Mesenchymal stem cell (in vitro differentiated cells and primary cell): ENCODE data around the gene DIABLO.

ENCODE experiments used
- DNase-seq: peaks from one replicate; pipeline ENCODE4 v3.0.0-alpha.2; 2013
- H2AFZ ChIP-seq: one replicate; pipeline ENCODE4 v1.6.1; 2013; ENCODE audit warnings: low read depth, mild to moderate bottlenecking, control low read depth, inconsistent platforms, low read length, moderate library complexity
- H2AK5ac ChIP-seq: 2 replicates; pipeline ENCODE4 v1.6.1; 2013; ENCODE audit warnings: low read length, moderate library complexity, mild to moderate bottlenecking, inconsistent platforms; ENCODE audit not compliant: severe bottlenecking
- H2BK120ac ChIP-seq: one replicate; pipeline ENCODE4 v1.6.1; 2013; ENCODE audit warnings: low read depth, mild to moderate bottlenecking, inconsistent platforms, low read length, moderate library complexity
- H2BK12ac ChIP-seq, 2 experiments: one replicate each; pipeline ENCODE4 v1.6.1; 2013; ENCODE audit warnings: inconsistent platforms in 2 of 2, low read length in 2 of 2, mild to moderate bottlenecking in 2 of 2, moderate library complexity in 2 of 2, control low read depth in 1 of 2
- H2BK15ac ChIP-seq: one replicate; pipeline ENCODE4 v1.6.1; 2013; ENCODE audit warnings: mild to moderate bottlenecking, low read depth, inconsistent platforms; ENCODE audit not compliant: poor library complexity, severe bottlenecking
- H2BK5ac ChIP-seq: 2 replicates; pipeline ENCODE4 v1.6.1; 2013; ENCODE audit warnings: low read depth, mild to moderate bottlenecking, low read length, control low read depth, inconsistent platforms; ENCODE audit not compliant: poor library complexity, severe bottlenecking
- H3K14ac ChIP-seq, 2 experiments: one replicate each; pipeline ENCODE4 v1.6.1; 2013; ENCODE audit warnings: inconsistent platforms in 2 of 2, low read length in 2 of 2, control low read depth in 1 of 2, mild to moderate bottlenecking in 1 of 2, moderate library complexity in 1 of 2
- H3K18ac ChIP-seq, 2 experiments: one replicate each; pipeline ENCODE4 v1.6.1; 2013; ENCODE audit warnings: inconsistent platforms in 2 of 2, low read length in 2 of 2, control low read depth in 1 of 2, low read depth in 1 of 2, mild to moderate bottlenecking in 1 of 2
- H3K23ac ChIP-seq, 2 experiments: one replicate each; pipeline ENCODE4 v1.6.1; 2013; ENCODE audit warnings: inconsistent platforms in 2 of 2, low read length in 2 of 2, mild to moderate bottlenecking in 2 of 2, moderate library complexity in 2 of 2, control low read depth in 1 of 2
- H3K27ac ChIP-seq: 2 replicates; pipeline ENCODE4 v1.5.1; 2013; ENCODE audit warnings: mild to moderate bottlenecking, moderate library complexity, low read length, control low read depth, inconsistent platforms; ENCODE audit not compliant: poor library complexity, severe bottlenecking
- H3K27me3 ChIP-seq, 2 experiments: 2 replicates each; pipeline versions ENCODE4 v1.6.1 to v1.7.0; 2013; ENCODE audit warnings: low read length in 2 of 2, mild to moderate bottlenecking in 2 of 2, moderate library complexity in 2 of 2, control low read depth in 1 of 2, inconsistent platforms in 1 of 2; ENCODE audit not compliant: control insufficient read depth in 1 of 2, insufficient read depth in 1 of 2
- H3K36me3 ChIP-seq, 2 experiments: 2 replicates each; pipeline versions ENCODE4 v1.6.1 to v1.7.0; 2013; ENCODE audit warnings: low read length in 2 of 2, control low read depth in 1 of 2, inconsistent platforms in 1 of 2, low read depth in 1 of 2, mild to moderate bottlenecking in 1 of 2; ENCODE audit not compliant: insufficient read depth in 2 of 2, control insufficient read depth in 1 of 2
- H3K4ac ChIP-seq, 2 experiments: one replicate each; pipeline ENCODE4 v1.6.1; 2013; ENCODE audit warnings: inconsistent platforms in 2 of 2, low read length in 2 of 2, mild to moderate bottlenecking in 2 of 2, moderate library complexity in 2 of 2, control low read depth in 1 of 2, low read depth in 1 of 2
- H3K4me1 ChIP-seq: 2 replicates; pipeline ENCODE4 v1.6.1; 2013; ENCODE audit warnings: low read depth, low read length, control low read depth; ENCODE audit not compliant: control insufficient read depth, insufficient read depth
- H3K4me2 ChIP-seq: 2 replicates; pipeline ENCODE4 v1.6.1; 2013; ENCODE audit warnings: low read length, mild to moderate bottlenecking, inconsistent platforms; ENCODE audit not compliant: poor library complexity, severe bottlenecking
- H3K4me3 ChIP-seq, 2 experiments: 2 replicates each; pipeline versions ENCODE4 v1.5.1 to v1.7.0; 2013; ENCODE audit warnings: low read length in 2 of 2, mild to moderate bottlenecking in 2 of 2, control low read depth in 1 of 2, low read depth in 1 of 2; ENCODE audit not compliant: insufficient read depth in 1 of 2
- H3K79me1 ChIP-seq: replicated peaks from 2 replicates; pipeline ENCODE4 v1.6.1; 2013; ENCODE audit warnings: mild to moderate bottlenecking, control low read depth, low read length, inconsistent platforms; ENCODE audit not compliant: poor library complexity, severe bottlenecking
- H3K9ac ChIP-seq: 2 replicates; pipeline ENCODE4 v1.7.0; 2013; ENCODE audit warnings: mild to moderate bottlenecking, low read length, moderate library complexity
- H3K9me3 ChIP-seq: 2 replicates; pipeline ENCODE4 v1.7.0; 2013; ENCODE audit warnings: mild to moderate bottlenecking, low read length; ENCODE audit not compliant: control insufficient read depth
- H4K8ac ChIP-seq: one replicate; pipeline ENCODE4 v1.6.1; 2013; ENCODE audit warnings: inconsistent platforms, mild to moderate bottlenecking, low read length, moderate library complexity
- H4K91ac ChIP-seq: one replicate; pipeline ENCODE4 v1.6.1; 2013; ENCODE audit warnings: mild to moderate bottlenecking, low read length, inconsistent platforms
- WGBS: methylation state at CpG from one replicate; pipeline ENCODE4 v1.1.7; 2013; ENCODE audit warnings: mixed read lengths; 5-methylcytosine and 5-hydroxymethylcytosine counted together

The DIABLO gene

DNA sequence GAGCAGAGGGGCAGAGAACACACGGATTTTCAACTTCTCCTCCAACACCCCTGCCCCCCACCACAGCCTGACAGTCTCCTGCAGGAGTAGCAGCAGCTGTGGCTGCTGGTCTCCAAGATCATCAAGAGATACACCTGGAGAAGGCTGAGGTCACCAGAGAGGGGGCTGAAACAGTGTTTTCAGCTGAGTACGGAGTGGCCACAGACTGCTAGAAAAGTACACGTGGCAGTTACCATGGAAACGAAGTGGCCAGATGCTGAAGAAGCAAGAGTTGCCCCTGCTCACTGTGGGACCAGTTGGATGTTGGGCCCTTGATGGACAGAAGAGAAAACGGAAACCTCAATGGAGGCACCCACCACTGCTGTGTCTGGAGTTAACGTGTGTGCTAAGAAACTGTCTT is 4.9 kb upstream of the DIABLO start:
- Histone ChIP-seq H2AK5ac (no peak overlapping the region), H2BK12ac (no peak overlapping the region), H3K23ac (no peak overlapping the region), H4K8ac (no peak overlapping the region), H3K14ac (no peak overlapping the region), H2BK120ac (no peak overlapping the region), H2BK5ac (no peak overlapping the region), H2AFZ (no peak overlapping the region), H2BK15ac (no peak overlapping the region), H3K36me3 (peaks cover 40 to 79% of the 10 kb centered on the region in 2 experiments), H3K9me3 (no peaks in the 10 kb centered on the region), H3K4me2 (no peak overlapping the region), H3K18ac (no peak overlapping the region), H3K79me1 (peaks cover 5% of the 10 kb centered on the region), H3K9ac (no peak overlapping the region), H3K4me1 (peaks cover 8% of the 10 kb centered on the region), H4K91ac (no peak overlapping the region), H3K4me3 (no peak overlapping the region), H3K4ac (no peak overlapping the region), H3K27me3 (no peaks in the 10 kb centered on the region), H3K27ac (no peak overlapping the region)
- 76% methylated on average over 5 of the region's 6 CpGs for WGBS
- DNase-seq, result no peak

DNA sequence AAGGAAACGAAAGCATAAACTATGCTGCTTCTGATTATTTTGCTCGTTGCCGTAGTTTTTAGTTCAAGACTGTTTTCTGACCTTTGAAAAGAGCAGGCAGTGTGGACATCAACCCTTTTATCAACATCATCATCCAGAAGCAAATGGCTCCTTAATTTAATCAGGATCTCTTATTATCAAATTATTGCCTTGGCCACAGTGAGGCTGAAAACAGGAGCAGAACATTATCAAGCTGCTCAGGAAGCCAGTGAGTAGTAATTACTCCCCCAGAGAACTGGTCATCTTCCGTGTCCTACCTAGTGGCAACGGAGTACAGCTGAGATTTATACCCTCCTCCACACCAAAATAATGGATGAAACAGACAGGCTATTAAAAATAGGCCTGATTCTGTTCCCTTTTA is 2.2 kb upstream of the DIABLO start:
- Histone ChIP-seq H3K23ac (no peak overlapping the region), H3K9me3 (no peaks in the 10 kb centered on the region), H3K4me2 (no peak overlapping the region), H4K8ac (no peak overlapping the region), H2AFZ (no peak overlapping the region), H2BK12ac (no peak overlapping the region), H4K91ac (no peak overlapping the region), H2BK120ac (no peak overlapping the region), H3K79me1 (peaks cover 8% of the 10 kb centered on the region), H3K14ac (no peak overlapping the region), H3K36me3 (peaks cover 30 to 66% of the 10 kb centered on the region in 2 experiments), H2BK5ac (no peak overlapping the region), H3K27ac (no peak overlapping the region), H3K18ac (no peak overlapping the region), H2BK15ac (no peak overlapping the region), H3K4me1 (peaks cover 17% of the 10 kb centered on the region), H3K4ac (no peak overlapping the region), H3K9ac (no peak overlapping the region), H3K4me3 (no peak overlapping the region), H2AK5ac (no peak overlapping the region), H3K27me3 (no peaks in the 10 kb centered on the region)
- DNase-seq, result no peak
- 95% methylated on average over 5 of the region's 5 CpGs for WGBS

DNA sequence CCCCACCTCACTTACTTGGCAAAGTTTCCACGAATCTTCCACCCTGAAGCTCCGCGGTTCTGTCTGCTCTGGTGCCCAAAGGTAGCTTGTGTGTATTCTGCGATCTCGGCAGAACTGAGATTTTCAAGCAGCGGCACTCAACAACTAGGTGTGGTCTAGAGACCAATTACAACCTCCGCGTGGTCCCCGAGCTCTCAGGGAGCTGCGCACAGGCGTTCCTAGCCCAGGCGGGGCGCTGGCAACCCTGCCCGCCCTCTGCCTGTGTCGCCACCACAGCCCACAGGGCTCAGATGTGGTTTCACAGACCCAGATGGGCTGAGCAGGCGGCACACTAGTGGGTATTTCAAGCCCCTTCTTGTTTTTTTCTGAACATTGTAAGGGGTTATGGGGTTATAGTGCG is 1.5 kb upstream of the DIABLO start:
- H3K18ac ChIP-seq, result no peak overlapping the region
- H4K91ac ChIP-seq, result no peak overlapping the region
- H3K4ac ChIP-seq, result no peak overlapping the region
- H3K14ac ChIP-seq, result no peak overlapping the region
- 96% methylated on average over 17 of the region's 17 CpGs for WGBS
- H3K4me1 ChIP-seq, result peaks cover 21% of the 10 kb centered on the region
- H2BK15ac ChIP-seq, result no peak overlapping the region
- no peak overlapping the region for H3K4me2 ChIP-seq
- peaks cover 11% of the 10 kb centered on the region for H3K79me1 ChIP-seq
- DNase-seq, result no peak
- no peaks in the 10 kb centered on the region for H3K27me3 ChIP-seq
- H2AK5ac ChIP-seq, result no peak overlapping the region
- H2BK120ac ChIP-seq, result no peak overlapping the region
- H4K8ac ChIP-seq, result no peak overlapping the region
- no peak overlapping the region for H2BK12ac ChIP-seq
- H3K36me3 ChIP-seq, result peaks cover 34 to 66% of the 10 kb centered on the region in 2 experiments
- no peak overlapping the region for H2BK5ac ChIP-seq
- no peak overlapping the region for H3K4me3 ChIP-seq
- H2AFZ ChIP-seq, result no peak overlapping the region
- no peak overlapping the region for H3K23ac ChIP-seq
- no peak overlapping the region for H3K27ac ChIP-seq
- no peaks in the 10 kb centered on the region for H3K9me3 ChIP-seq
- H3K9ac ChIP-seq, result no peak overlapping the region

DNA sequence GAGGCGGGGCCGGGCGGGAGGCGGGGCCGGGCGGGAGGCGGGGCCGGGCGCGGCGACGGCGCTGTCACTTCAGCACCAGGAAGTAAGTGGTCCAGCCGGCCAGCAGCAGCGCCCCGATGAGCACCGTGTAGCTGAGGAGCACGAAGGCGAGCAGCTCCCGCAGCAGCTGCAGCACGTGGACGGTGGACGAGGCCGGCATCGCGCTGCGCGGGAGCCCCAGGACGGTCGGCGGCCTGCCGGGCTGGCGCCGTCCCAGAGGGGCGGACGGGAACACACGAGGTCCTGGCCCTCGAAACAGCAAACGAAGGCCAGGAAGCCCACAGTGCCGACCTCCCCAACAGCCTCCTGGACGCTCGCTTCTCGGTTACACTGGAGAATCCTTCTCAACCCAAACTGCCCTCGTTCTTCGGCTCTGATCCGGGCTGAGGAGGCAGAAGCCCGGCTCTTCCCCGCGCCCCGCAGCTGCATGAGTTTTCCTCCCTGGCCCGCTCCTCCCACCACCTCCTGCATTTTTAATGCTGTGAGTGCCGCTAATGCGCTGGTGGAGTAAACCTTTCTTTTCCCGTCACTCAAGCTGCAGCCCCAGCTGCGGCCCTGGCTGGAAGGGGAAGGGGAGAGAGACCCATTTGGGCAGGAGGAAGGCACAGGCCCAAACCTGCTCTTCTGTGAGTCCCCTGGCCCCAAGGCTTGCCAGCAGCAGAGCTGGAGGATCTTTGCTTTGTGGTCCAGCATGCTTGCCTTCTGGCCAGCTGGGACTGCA is 694 bp upstream of the DIABLO start:
- WGBS, result 15% methylated on average over 50 of the region's 55 CpGs
- Histone ChIP-seq H3K27me3 (no peaks in the 10 kb centered on the region), H2BK5ac (no peak overlapping the region), H3K23ac (peak overlapping the region in 1 of 2 experiments; percentile 63), H2AK5ac (no peak overlapping the region), H3K9me3 (no peaks in the 10 kb centered on the region), H3K4me2 (peak overlapping the region; percentile 79), H3K4ac (no peak overlapping the region), H2BK120ac (no peak overlapping the region), H3K14ac (no peak overlapping the region), H3K36me3 (peaks cover 34 to 66% of the 10 kb centered on the region in 2 experiments), H4K8ac (no peak overlapping the region), H3K18ac (no peak overlapping the region), H2BK12ac (no peak overlapping the region), H2BK15ac (no peak overlapping the region), H3K9ac (no peak overlapping the region), H4K91ac (no peak overlapping the region), H2AFZ (no peak overlapping the region), H3K4me1 (peaks cover 21% of the 10 kb centered on the region), H3K79me1 (peaks cover 11% of the 10 kb centered on the region), H3K27ac (no peak overlapping the region), H3K4me3 (peak overlapping the region in 1 of 2 experiments; percentile 77)
- DNase-seq, result no peak
